H1 (cell line): ENCODE measurements around the gene DYNC1LI1.

ENCODE experiments used
- CBX5 ChIP-seq: fragments of 300-800, 300-1000 bp; sonication (generic); IDR thresholded peaks from 2 replicates; pipeline ENCODE4 v1.7.1; 2016; ENCODE audit warnings: antibody characterized with exemption, low read length, low read depth
- HDAC2 ChIP-seq, 2 experiments: fragments of 300-600 bp in 1 of 2; sonication (generic) in 1 of 2; IDR thresholded peaks; 2 replicates each; pipeline ENCODE4 v1.6.1; 2011 to 2012; ENCODE audit warnings: low read depth in 2 of 2, low read length in 2 of 2, mild to moderate bottlenecking in 2 of 2, moderate library complexity in 2 of 2, borderline replicate concordance in 1 of 2, inconsistent platforms in 1 of 2
- KDM1A ChIP-seq: fragments of 200-600, 300-600 bp; sonication (generic); IDR thresholded peaks from 2 replicates; pipeline ENCODE4 v1.7.1; 2016; ENCODE audit warnings: mild to moderate bottlenecking, low read length, borderline replicate concordance
- KDM5A ChIP-seq: fragments of 200-600 bp; IDR thresholded peaks from 2 replicates; pipeline ENCODE4 v1.7.1; 2012; ENCODE audit warnings: mild to moderate bottlenecking, low read length, inconsistent platforms, mixed read lengths
- POLR2A ChIP-seq, 2 experiments: IDR thresholded peaks; 1 replicate in 1 of 2; 2 replicates in 1 of 2; pipeline ENCODE4 v1.6.1; 2011; ENCODE audit warnings: low read depth in 2 of 2, low read length in 2 of 2, mild to moderate bottlenecking in 2 of 2; ENCODE audit errors: control extremely low read depth in 1 of 2
- RNF2 ChIP-seq: fragments of 200-900, 300-1000 bp; sonication (generic); IDR thresholded peaks from 2 replicates; pipeline ENCODE4 v1.7.1; 2016; ENCODE audit warnings: borderline replicate concordance, low read depth, mild to moderate bottlenecking, antibody characterized with exemption, low read length; ENCODE audit not compliant: poor library complexity, severe bottlenecking; ENCODE audit errors: missing control alignments
- TF ChIP-seq, protein P1 (sequence below), 3 experiments: IDR thresholded peaks; 1 replicate in 2 of 3; 2 replicates in 1 of 3; pipeline versions ENCODE4 v1.5.1 to v1.6.1; 2011; ENCODE audit warnings: low read length in 3 of 3, mild to moderate bottlenecking in 3 of 3, inconsistent platforms in 2 of 3, low read depth in 1 of 3, moderate library complexity in 1 of 3; ENCODE audit not compliant: insufficient read depth in 1 of 3; ENCODE audit errors: control extremely low read depth in 1 of 3

DNA sequence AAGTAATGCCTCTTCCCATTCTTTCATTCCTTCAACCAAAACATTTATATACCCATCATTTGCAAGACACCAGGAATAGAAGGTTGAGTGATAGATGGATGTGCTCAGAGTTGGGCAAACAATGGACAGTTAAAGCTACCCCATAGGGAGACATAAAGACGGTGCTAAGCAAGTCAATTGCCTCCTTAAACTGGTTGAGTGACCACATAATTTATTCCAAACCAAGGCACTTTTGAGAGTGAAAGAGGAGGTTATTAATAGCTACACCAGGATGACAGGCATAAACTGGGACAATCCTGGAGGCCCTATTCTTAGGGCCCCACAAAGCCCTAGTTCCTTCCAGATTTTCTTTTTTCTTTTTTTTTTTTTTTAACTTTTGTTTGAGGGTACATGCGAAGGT lies 21.4 kb upstream of the DYNC1LI1 start:
- TF ChIP-seq POLR2A (IDR thresholded peaks at IDR 0.05; ENCODE audit: control extremely low read depth in 1 of 2, low read depth in 2 of 2, low read length in 2 of 2) (no peak), CBX5 (no peak), RNF2 (no peak), HDAC2 (IDR thresholded peaks at IDR 0.05; ENCODE audit: borderline replicate concordance in 1 of 2, low read depth in 2 of 2, low read length in 2 of 2) (no peak), KDM5A (no peak), KDM1A (no peak)
- TF ChIP-seq, protein P1, sequence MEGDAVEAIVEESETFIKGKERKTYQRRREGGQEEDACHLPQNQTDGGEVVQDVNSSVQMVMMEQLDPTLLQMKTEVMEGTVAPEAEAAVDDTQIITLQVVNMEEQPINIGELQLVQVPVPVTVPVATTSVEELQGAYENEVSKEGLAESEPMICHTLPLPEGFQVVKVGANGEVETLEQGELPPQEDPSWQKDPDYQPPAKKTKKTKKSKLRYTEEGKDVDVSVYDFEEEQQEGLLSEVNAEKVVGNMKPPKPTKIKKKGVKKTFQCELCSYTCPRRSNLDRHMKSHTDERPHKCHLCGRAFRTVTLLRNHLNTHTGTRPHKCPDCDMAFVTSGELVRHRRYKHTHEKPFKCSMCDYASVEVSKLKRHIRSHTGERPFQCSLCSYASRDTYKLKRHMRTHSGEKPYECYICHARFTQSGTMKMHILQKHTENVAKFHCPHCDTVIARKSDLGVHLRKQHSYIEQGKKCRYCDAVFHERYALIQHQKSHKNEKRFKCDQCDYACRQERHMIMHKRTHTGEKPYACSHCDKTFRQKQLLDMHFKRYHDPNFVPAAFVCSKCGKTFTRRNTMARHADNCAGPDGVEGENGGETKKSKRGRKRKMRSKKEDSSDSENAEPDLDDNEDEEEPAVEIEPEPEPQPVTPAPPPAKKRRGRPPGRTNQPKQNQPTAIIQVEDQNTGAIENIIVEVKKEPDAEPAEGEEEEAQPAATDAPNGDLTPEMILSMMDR (IDR thresholded peaks at IDR 0.05; ENCODE audit: control extremely low read depth in 1 of 3, insufficient read depth in 1 of 3, low read depth in 1 of 3, low read length in 3 of 3): no peak
